Panc1 (cell line): ENCODE results near the gene FCHSD2.

Source experiments
- CTCF ChIP-seq: fragments of 450-650 bp; IDR thresholded peaks from 2 replicates; pipeline ENCODE4 v1.5.1; 2017; ENCODE audit warnings: mild to moderate bottlenecking
- REST ChIP-seq, 2 experiments: IDR thresholded peaks; 2 replicates each; pipeline ENCODE4 v1.6.1; 2011 to 2012; ENCODE audit warnings: low read depth in 2 of 2, control low read depth in 1 of 2, low read length in 1 of 2, mild to moderate bottlenecking in 1 of 2, moderate library complexity in 1 of 2; ENCODE audit not compliant: insufficient read depth in 1 of 2

- no peak for TF ChIP-seq CTCF
- no peak for TF ChIP-seq REST (IDR thresholded peaks at IDR 0.05; ENCODE audit: insufficient read depth in 1 of 2, low read depth in 2 of 2, low read length in 1 of 2)
Observed at GRCh38 chr11:72864702-72865655, 277.1 kb downstream of the FCHSD2 start.
